ENCODE data around the gene CHCHD6.

Gene CHCHD6

DNA sequence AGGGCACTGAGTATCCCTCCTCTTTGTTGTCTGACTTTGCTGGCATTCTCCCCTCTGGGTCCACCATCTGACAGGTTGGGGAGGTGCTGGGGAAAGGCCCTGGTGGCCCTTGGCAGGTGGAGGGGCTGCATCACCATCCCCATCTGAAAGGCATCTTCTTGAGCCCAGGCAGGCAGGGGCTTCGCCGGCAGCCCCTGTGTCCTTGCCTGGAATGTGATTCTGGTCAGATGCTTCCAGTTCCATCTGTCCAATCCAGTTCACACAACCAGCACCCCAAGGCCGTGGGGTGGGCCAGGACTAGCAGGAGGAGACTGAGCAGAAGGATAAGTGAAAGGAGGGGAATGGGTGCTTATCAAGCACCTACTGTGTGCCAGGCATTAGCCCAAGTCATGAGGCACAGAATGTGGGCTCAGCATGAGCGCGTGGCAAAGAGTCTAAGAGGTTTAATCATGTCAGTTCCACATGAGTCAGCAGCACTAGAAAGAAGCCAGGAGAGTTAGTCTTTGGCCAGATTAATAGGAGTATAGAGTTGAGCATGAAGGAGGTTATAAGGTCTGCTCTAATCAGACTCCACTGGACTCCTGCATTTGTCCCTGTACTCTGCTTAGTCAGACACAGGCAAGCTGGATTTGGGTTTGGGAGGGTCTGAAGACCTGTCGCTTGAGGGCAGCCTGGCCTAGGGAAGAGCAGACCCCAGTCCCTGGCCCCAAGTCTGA is 38.7 kb upstream of the CHCHD6 start:
- no peak overlapping the region for H3K4me3 ChIP-seq (ENCODE audit: low read length)
- no peak for DNase-seq (ENCODE audit: low read depth)
- TF ChIP-seq, protein P1, sequence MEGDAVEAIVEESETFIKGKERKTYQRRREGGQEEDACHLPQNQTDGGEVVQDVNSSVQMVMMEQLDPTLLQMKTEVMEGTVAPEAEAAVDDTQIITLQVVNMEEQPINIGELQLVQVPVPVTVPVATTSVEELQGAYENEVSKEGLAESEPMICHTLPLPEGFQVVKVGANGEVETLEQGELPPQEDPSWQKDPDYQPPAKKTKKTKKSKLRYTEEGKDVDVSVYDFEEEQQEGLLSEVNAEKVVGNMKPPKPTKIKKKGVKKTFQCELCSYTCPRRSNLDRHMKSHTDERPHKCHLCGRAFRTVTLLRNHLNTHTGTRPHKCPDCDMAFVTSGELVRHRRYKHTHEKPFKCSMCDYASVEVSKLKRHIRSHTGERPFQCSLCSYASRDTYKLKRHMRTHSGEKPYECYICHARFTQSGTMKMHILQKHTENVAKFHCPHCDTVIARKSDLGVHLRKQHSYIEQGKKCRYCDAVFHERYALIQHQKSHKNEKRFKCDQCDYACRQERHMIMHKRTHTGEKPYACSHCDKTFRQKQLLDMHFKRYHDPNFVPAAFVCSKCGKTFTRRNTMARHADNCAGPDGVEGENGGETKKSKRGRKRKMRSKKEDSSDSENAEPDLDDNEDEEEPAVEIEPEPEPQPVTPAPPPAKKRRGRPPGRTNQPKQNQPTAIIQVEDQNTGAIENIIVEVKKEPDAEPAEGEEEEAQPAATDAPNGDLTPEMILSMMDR (IDR thresholded peaks at IDR 0.05; ENCODE audit: insufficient read depth, low read depth, low read length, missing control alignments) = no peak

DNA sequence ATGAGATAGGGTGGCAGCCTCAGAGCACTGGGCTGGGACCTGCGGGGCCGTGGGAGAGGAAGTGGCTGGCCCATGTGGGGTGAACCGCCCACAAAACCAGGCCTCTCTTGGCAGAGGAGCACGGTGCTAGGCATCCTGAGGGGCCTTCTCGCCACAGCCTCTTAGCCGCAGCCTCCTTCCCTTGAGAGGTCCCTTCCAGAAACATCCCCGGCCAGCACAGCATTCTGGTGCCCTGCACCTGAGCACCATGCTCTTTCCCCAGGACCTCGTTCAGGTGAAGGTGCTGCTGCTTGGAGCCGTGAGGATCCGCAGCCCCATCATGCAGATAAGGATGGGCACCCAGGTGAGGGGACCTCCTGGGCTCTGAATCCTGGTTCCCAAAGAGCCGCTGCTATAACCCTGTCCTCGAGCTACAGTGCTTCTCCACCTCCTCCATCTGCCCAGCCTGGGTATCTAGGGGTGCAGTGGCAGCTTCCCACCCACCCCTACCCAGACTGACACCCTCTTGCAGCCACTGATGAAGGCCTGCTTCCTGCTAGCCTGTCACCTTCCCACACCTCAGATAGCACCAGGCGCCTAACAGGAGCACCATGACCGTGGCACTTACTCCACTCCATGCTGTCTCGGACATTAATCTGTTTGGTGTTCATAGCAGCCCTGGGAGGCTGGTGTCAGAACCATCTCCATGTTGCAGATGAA is 37.9 kb upstream of the CHCHD6 start:
- DNase-seq (ENCODE audit: low read depth) = no peak
- TF ChIP-seq, protein P1 (IDR thresholded peaks at IDR 0.05; ENCODE audit: insufficient read depth, low read depth, low read length, missing control alignments) = no peak
- H3K4me3 ChIP-seq (ENCODE audit: low read length) = no peak overlapping the region

DNA sequence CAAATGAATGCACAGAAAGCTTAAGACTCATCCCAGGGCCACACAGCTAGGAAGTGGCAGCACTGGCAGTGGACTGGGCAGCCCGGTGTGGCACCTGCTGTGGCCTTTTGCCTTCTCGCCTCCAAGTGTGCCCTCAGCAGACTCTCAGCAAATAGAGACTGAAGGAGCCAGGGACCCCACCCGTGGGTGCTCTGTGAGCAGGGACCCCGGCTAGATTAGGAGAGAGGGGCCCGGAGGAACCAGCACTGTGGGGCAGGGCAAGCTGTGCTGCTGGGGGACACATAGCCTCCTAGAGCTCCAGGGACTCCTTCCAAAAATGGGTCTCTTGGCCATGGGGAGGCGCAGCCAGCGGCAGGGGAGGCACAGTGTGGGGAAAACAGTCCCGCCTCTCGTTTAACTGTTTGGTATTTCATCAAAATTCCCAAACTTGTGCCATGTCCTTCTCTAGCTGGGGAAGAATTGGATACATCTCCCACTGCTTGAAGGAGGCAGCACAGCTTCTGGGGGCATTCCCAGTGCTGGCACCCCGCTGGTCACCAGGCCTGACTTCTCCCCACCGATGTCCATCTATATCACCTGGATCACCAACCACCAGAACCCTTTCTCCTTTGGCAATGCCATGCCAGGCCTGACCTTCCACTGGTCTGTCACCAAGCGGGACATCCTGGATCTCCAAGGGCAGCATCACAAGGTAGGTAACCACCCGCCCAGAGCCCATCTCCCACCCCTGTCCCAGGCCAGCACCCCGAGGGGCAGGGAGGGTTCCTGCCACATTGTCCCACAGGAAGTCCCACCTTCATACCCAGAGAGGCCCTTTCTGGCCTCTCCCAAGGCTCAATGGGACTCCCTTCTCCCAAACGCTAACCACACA is 37.1 kb upstream of the CHCHD6 start:
- DNase-seq (ENCODE audit: low read depth) = no peak
- H3K4me3 ChIP-seq (ENCODE audit: low read length) = no peak overlapping the region
- TF ChIP-seq, protein P1 (IDR thresholded peaks at IDR 0.05; ENCODE audit: insufficient read depth, low read depth, low read length, missing control alignments) = no peak

DNA sequence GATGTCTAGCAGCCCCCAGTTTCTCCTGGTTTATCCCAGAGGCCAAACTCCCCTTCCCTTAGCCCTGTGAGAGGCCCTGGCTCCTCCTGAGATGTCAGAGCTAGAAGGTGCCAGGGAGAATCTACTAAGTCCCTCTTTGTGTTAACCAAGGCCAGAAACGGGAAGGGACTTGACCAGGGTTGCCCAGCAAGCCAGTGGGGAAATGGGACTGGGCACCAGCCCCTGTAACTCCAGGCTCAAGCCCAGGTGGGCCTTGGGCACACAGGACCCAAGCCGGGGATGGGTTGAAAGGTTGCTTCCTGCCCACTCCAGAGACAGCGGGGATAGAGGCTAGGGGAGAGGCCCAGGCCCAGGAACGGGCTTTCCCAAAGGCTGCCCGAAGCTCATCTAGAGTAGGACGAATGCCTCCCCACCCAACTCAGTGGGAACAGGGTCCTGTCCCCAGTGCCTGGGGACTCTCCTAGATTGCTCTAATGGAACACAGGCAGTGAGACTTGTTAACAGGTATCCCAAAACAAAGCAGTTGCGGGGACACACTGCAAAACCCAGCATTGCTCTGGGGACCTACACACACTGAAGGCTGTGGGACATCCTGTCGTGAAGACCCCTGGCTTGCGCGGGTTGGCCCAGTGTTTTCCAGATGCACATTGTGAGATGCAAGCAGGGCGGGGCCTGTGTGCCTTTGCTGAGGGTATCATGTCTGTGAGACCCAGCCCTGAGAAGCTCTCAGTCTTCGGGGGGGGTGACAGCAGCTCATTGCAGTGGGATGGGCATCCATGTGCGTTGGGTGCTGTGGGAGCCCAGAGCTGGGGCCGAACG is 36.2 kb upstream of the CHCHD6 start:
- DNase-seq (ENCODE audit: low read depth) = no peak
- TF ChIP-seq, protein P1 (IDR thresholded peaks at IDR 0.05; ENCODE audit: insufficient read depth, low read depth, low read length, missing control alignments) = no peak
- no peak overlapping the region for H3K4me3 ChIP-seq (ENCODE audit: low read length)

DNA sequence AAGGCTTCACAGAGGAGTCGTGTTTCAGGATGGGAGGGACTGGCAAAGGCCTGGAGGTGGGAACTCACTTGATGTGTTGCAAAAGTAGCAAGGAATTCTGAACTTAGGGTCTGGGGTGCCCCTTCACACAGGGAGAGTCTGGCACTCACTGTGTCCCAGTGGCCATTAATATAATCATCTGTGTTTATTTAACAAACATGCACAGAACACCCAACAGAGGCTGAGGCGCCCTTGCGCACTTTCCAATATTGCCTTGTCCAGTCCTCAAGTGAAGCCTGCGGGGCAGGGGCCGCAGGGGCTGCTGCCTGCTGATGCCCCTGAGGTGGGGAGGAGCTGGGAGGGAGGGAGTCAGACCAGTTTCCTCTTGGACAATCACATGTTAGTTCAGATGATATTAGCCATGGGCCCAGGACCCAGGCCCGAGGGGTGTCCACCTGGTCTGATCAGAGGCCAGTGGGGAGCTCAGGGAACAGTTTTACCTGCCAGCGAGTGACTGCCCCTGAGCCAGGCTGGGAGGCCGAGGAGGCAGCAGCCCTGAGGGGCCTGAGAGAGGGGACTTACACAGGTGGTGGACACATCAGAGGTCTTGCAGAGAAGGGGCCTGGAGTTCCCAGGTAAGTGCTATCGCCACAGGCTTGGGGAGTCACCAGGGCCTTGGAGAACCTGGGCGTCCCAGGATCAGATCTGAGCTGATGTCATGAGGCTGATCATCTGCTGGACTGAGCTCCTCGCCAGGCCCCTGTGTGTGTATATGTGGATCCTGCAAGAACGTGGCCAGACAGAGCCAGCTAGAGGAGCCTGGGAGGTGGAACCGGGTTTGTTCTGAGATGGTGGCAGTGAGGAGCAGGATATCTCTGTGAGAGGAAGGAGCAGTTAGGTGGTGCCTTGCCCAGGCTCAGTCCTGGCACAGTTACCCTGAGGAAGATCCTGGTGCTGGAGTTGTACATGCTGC is 35.3 kb upstream of the CHCHD6 start:
- no peak for DNase-seq (ENCODE audit: low read depth)
- no peak overlapping the region for H3K4me3 ChIP-seq (ENCODE audit: low read length)
- TF ChIP-seq, protein P1 (IDR thresholded peaks at IDR 0.05; ENCODE audit: insufficient read depth, low read depth, low read length, missing control alignments) = no peak

All from epithelial cell of esophagus (primary cell).